Hepatocyte (in vitro differentiated cells): ENCODE data around the gene SPIRE1. TPM values are rescaled to one million over a fixed set of nuclear protein-coding genes. Genes with fewer than 3 reads are reported as not detected.
A peak's percentile ranks its signal among the peaks of the same experiment; 100 is the strongest.

Source experiments
- DNase-seq: peaks from one replicate; pipeline ENCODE4 v3.0.0-alpha.2; 2016; ENCODE audit warnings: low spot score
- H2AFZ ChIP-seq: fragments of 200-600 bp; sonication (generic); 2 replicates; pipeline ENCODE4 v1.6.0; 2016; ENCODE audit warnings: antibody characterized with exemption, mild to moderate bottlenecking
- H3K27ac ChIP-seq: fragments of 200-600 bp; sonication (generic); 2 replicates; pipeline ENCODE4 v1.5.1; 2016; ENCODE audit warnings: mild to moderate bottlenecking
- H3K27me3 ChIP-seq: fragments of 200-600 bp; sonication (generic); 2 replicates; pipeline ENCODE4 v1.6.1; 2016
- H3K36me3 ChIP-seq: fragments of 200-600 bp; sonication (generic); replicated peaks from 2 replicates; pipeline ENCODE4 v1.5.1; 2016; ENCODE audit warnings: low read depth; ENCODE audit not compliant: insufficient read depth
- H3K4me1 ChIP-seq: fragments of 200-600 bp; sonication (generic); 2 replicates; pipeline ENCODE4 v1.5.1; 2016; ENCODE audit warnings: mild to moderate bottlenecking, moderate library complexity; ENCODE audit not compliant: insufficient read depth
- H3K4me2 ChIP-seq: fragments of 200-600 bp; sonication (generic); 2 replicates; pipeline ENCODE4 v1.6.0; 2016
- H3K4me3 ChIP-seq: fragments of 200-600 bp; sonication (generic); 2 replicates; pipeline ENCODE4 v1.5.1; 2016; ENCODE audit warnings: mild to moderate bottlenecking
- H3K79me2 ChIP-seq: fragments of 200-600 bp; sonication (generic); 2 replicates; pipeline ENCODE4 v1.6.0; 2017; ENCODE audit warnings: mild to moderate bottlenecking
- H3K9me2 ChIP-seq: fragments of 200-600 bp; sonication (generic); replicated peaks from 2 replicates; pipeline ENCODE4 v1.6.0; 2017; ENCODE audit warnings: mild to moderate bottlenecking; ENCODE audit not compliant: insufficient read depth
- H3K9me3 ChIP-seq: fragments of 200-600 bp; sonication (generic); 2 replicates; pipeline ENCODE4 v1.5.1; 2016; ENCODE audit warnings: low read depth, mild to moderate bottlenecking
- H4K20me1 ChIP-seq: fragments of 200-600 bp; sonication (generic); 2 replicates; pipeline ENCODE4 v1.6.0; 2016; ENCODE audit warnings: mild to moderate bottlenecking; ENCODE audit not compliant: insufficient read depth, poor library complexity, severe bottlenecking
- CTCF ChIP-seq: fragments of 200-600 bp; sonication (generic); IDR thresholded peaks from 2 replicates; pipeline ENCODE4 v1.5.1; 2016; ENCODE audit warnings: antibody characterized with exemption, mild to moderate bottlenecking; ENCODE audit not compliant: poor library complexity
- EZH2 ChIP-seq: fragments of 200-600 bp; sonication (generic); IDR thresholded peaks from 2 replicates; pipeline ENCODE4 v1.6.1; 2016; ENCODE audit warnings: antibody characterized with exemption, mild to moderate bottlenecking, borderline replicate concordance
- EZH2phosphoT487 ChIP-seq: fragments of 200-600 bp; sonication (generic); IDR thresholded peaks from one replicate; pipeline ENCODE4 v1.6.1; 2018; ENCODE audit warnings: antibody characterized with exemption, mild to moderate bottlenecking, low read depth, moderate library complexity; ENCODE audit not compliant: unreplicated experiment, severe bottlenecking
- WGBS: methylation state at CpG from one replicate; pipeline ENCODE4 v1.1.6; 2016; ENCODE audit warnings: low lambda C conversion rate; ENCODE audit errors: missing lambda C conversion rate; 5-methylcytosine and 5-hydroxymethylcytosine counted together
- polyA plus RNA-seq: library from polyadenylated mRNA; unstranded; fragments of >200 nt; fragmentation: Nextera tagmentation; extraction: Ambion mirVana; gene quantifications from 2 replicates; pipeline ENCODE4 v1.2.1, GENCODE V29; 2016
- total RNA-seq: library from RNA; depleted of rRNA; stranded (reverse); fragments of >200 nt; gene quantifications from 2 replicates; pipeline ENCODE4 v1.2.3, GENCODE V29; 2014

The SPIRE1 gene
- total RNA-seq (18.9 and 21.0 TPM in 2 replicates), polyA plus RNA-seq (11.1 and 13.1 TPM in 2 replicates)

- no peaks in the 10 kb centered on the region for H3K27me3 ChIP-seq
- WGBS, result under 1% methylated on average over 56 of the region's 112 CpGs
- no peaks in the 10 kb centered on the region for H3K36me3 ChIP-seq
- H3K4me2 ChIP-seq, result peak within 1 kb of the TSS; percentile 97
- H2AFZ ChIP-seq, result peak within 1 kb of the TSS; percentile 98
- no peaks in the 10 kb centered on the region for H3K9me3 ChIP-seq
- H3K9me2 ChIP-seq, result no peaks in the 10 kb centered on the region
- peak within 1 kb of the TSS; percentile 96 for H3K27ac ChIP-seq
- H4K20me1 ChIP-seq, result peaks cover 17% of the 10 kb centered on the region
- H3K4me3 ChIP-seq, result peak within 1 kb of the TSS; percentile 92
- peaks cover 32% of the 10 kb centered on the region for H3K79me2 ChIP-seq
- no peaks in the 10 kb centered on the region for H3K4me1 ChIP-seq
- no peak for TF ChIP-seq EZH2
- no peak for TF ChIP-seq EZH2phosphoT487
- no peak for TF ChIP-seq CTCF
- DNase-seq, result peak; percentile 85
Observed at GRCh38 chr18:12657684-12658425, at the start of gene SPIRE1. TSS of gene SPIRE1 (minus strand) at chr18:12658107. CDS start at chr18:12657866, 241 bp downstream.

- H3K27me3 ChIP-seq, result no peaks in the 10 kb centered on the region
- no peaks in the 10 kb centered on the region for H3K9me2 ChIP-seq
- peaks cover 15% of the 10 kb centered on the region for H3K4me1 ChIP-seq
- 6% methylated on average over 2 of the region's 2 CpGs for WGBS
- H3K4me2 ChIP-seq, result peak overlapping the region; percentile 81
- H3K27ac ChIP-seq, result peak overlapping the region; percentile 99
- DNase-seq, result peak; percentile 7
- H3K36me3 ChIP-seq, result no peaks in the 10 kb centered on the region
- peaks cover 5% of the 10 kb centered on the region for H4K20me1 ChIP-seq
- H3K4me3 ChIP-seq, result peak overlapping the region; percentile 93
- H3K79me2 ChIP-seq, result peaks cover 63% of the 10 kb centered on the region
- no peaks in the 10 kb centered on the region for H3K9me3 ChIP-seq
- TF ChIP-seq EZH2 (no peak), CTCF (no peak), EZH2phosphoT487 (no peak)
- peak overlapping the region; percentile 97 for H2AFZ ChIP-seq
Observed at GRCh38 chr18:12703664-12704063, 45.8 kb upstream of the SPIRE1 start.

GRCh38 chr18:12703096-12703567 is 45.2 kb upstream of the SPIRE1 start:
- Histone ChIP-seq H3K36me3 (no peaks in the 10 kb centered on the region), H3K4me2 (peak overlapping the region; percentile 81), H2AFZ (peak overlapping the region; percentile 97), H3K79me2 (peaks cover 63% of the 10 kb centered on the region), H3K9me2 (no peaks in the 10 kb centered on the region), H3K4me1 (peaks cover 15% of the 10 kb centered on the region), H3K27ac (peak overlapping the region; percentile 99), H4K20me1 (peaks cover 5% of the 10 kb centered on the region), H3K9me3 (no peaks in the 10 kb centered on the region), H3K27me3 (no peaks in the 10 kb centered on the region), H3K4me3 (peak overlapping the region; percentile 93)
- TF ChIP-seq EZH2phosphoT487 (no peak), CTCF (no peak), EZH2 (no peak)
- WGBS, result under 1% methylated on average over 28 of the region's 28 CpGs
- no peak for DNase-seq
